AG04450 (cell line): ENCODE results near the gene GEMIN5. TPM values are rescaled to one million over a fixed set of nuclear protein-coding genes. Genes with fewer than 3 reads are reported as not detected.

Experiments
- CTCF ChIA-PET: fragments of 300-600, 350-600 bp; formaldehyde crosslinking; extraction: SDS; loops from one replicate; lab custom pipeline; 2022; ENCODE audit warnings: antibody characterized with exemption, inconsistent platforms; lab: Charles Lee
- POLR2A ChIA-PET: fragments of 350-600 bp; formaldehyde crosslinking; extraction: SDS; loops from one replicate; lab custom pipeline; 2021; ENCODE audit warnings: antibody characterized with exemption, inconsistent platforms; lab: Yijun Ruan, JAX
- DNase-seq: peaks from one replicate; pipeline ENCODE4 v3.0.0-alpha.2; 2011; ENCODE audit warnings: low read depth, low spot score
- H3K27ac ChIP-seq: one replicate; pipeline ENCODE4 v1.5.1; 2012; ENCODE audit warnings: low read depth, low read length, control low read depth
- H3K27me3 ChIP-seq: one replicate; pipeline ENCODE4 v1.6.0; 2012; ENCODE audit warnings: low read length; ENCODE audit not compliant: control insufficient read depth, insufficient read depth
- H3K4me3 ChIP-seq: 2 replicates; pipeline ENCODE4 v1.5.1; 2011; ENCODE audit warnings: mild to moderate bottlenecking, low read depth, low read length, control low read depth
- H3K9me3 ChIP-seq: 2 replicates; pipeline ENCODE4 v1.5.1; 2012; ENCODE audit warnings: low read length; ENCODE audit not compliant: control insufficient read depth, insufficient read depth
- CTCF ChIP-seq: IDR thresholded peaks from 2 replicates; pipeline ENCODE4 v1.5.1; 2011; ENCODE audit warnings: low read depth, low read length, control low read depth, inconsistent platforms
- polyA plus RNA-seq: library from polyadenylated mRNA; depleted of rRNA; stranded (reverse); fragments of >200 nt; gene quantifications from 2 replicates; pipeline ENCODE4 v1.2.3, GENCODE V29; 2011

The GEMIN5 gene
- polyA plus RNA-seq, 1 experiment: 10.7 TPM

- H3K9me3 ChIP-seq: no peaks in the 10 kb centered on the region
- ChIA-PET CTCF (no interaction called here), POLR2A (no interaction called here)
- no peak overlapping the region for H3K27ac ChIP-seq
- H3K27me3 ChIP-seq: no peaks in the 10 kb centered on the region
- TF ChIP-seq CTCF: no peak
- DNase-seq: no peak
- no peak overlapping the region for H3K4me3 ChIP-seq
These were observed 76.1 kb downstream of the GEMIN5 start for GRCh38 chr5:154861946-154862345.

DNA sequence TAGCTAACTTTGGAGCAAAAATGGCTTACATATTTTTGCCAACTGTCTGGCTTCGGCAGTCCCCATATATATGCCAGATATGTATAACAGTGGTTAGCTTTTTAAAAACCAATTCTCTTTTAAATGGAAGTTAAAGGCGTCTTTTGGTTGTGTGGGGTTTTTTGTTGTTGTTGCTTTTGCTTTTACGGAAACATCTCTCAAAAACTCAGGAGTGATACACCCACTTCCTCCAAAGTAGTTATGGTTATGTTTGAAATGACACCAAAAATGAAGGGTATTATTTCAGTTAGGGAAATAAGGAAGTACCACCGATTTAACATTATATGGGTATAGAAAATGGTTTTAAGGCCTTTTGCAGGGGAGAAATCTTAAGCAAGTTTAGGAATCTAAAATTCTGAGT lies 77.2 kb downstream of the GEMIN5 start:
- CTCF ChIA-PET: interaction anchor here (0.9 kb wide), 1 partner anchor 18 kb away, joined by 3 read pairs; no protein-coding TSS in a partner anchor

DNA sequence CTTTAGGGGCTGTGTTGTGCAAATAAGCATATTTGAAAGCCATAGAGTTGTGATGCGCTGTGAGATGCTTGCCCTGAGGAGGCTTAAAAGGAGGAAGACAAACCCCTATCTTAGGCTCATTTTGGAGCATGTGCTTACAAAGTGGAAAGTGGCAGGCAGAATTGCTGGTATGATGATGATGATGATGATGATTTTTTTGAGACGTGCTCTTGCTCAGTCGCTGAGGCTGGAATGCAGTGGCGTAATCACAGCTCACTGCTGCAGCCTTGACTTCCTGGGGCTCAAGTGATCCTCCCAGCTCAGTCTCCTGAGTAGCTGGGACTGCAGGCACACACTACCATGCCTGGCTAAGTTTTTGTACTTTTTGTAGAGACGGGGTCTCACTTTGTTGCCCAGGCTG lies 77.9 kb downstream of the GEMIN5 start:
- DNase-seq: no peak
- POLR2A ChIA-PET: interaction anchor here (0.6 to 1.2 kb wide), 3 partner anchors 78 to 1297 kb away, joined by 3 to 5 read pairs (median 3); partner anchors contain the start of genes FAM114A2, GEMIN5 and MFAP3

More for the DNA sequence above, 77.2 kb downstream of the GEMIN5 start:
- Histone ChIP-seq H3K27me3 (no peaks in the 10 kb centered on the region), H3K4me3 (peak overlapping the region; percentile 82), H3K27ac (no peak overlapping the region), H3K9me3 (no peaks in the 10 kb centered on the region)
- no peak for DNase-seq
- POLR2A ChIA-PET: interaction anchor here (1.2 kb wide), 1 partner anchor 822 kb away, joined by 3 read pairs; the partner anchor contains the start of genes FAM114A2 and MFAP3
- TF ChIP-seq CTCF: no peak

GRCh38 chr5:154858972-154859871 lies 78.8 kb downstream of the GEMIN5 start:
- Histone ChIP-seq H3K9me3 (no peaks in the 10 kb centered on the region), H3K27ac (peak overlapping the region; percentile 22), H3K4me3 (peak overlapping the region; percentile 82), H3K27me3 (no peaks in the 10 kb centered on the region)
- POLR2A ChIA-PET: interaction anchor here (0.6 to 1.1 kb wide), 4 partner anchors 9 to 1296 kb away, joined by 3 to 5 read pairs (median 3); partner anchors contain the start of gene GEMIN5
- no peak for DNase-seq
- CTCF ChIA-PET: no interaction called here
- TF ChIP-seq CTCF: no peak

More for the DNA sequence above, 77.9 kb downstream of the GEMIN5 start:
- Histone ChIP-seq H3K27ac (no peak overlapping the region), H3K9me3 (no peaks in the 10 kb centered on the region), H3K4me3 (peak overlapping the region; percentile 82), H3K27me3 (no peaks in the 10 kb centered on the region)
- CTCF ChIA-PET: interaction anchor here (0.9 kb wide), 1 partner anchor 18 kb away, joined by 3 read pairs; no protein-coding TSS in a partner anchor
- no peak for TF ChIP-seq CTCF
